GM18870 (cell line): ENCODE data around the gene SUCLG1.
A peak's percentile ranks its signal among the peaks of the same experiment; 100 is the strongest.

Source experiments
- ATAC-seq: cut with Tn5 transposase; IDR thresholded peaks from one replicate; pipeline ENCODE4 v1.9.1; 2021; ENCODE audit warnings: moderate library complexity; ENCODE audit not compliant: unreplicated experiment

The SUCLG1 gene

DNA sequence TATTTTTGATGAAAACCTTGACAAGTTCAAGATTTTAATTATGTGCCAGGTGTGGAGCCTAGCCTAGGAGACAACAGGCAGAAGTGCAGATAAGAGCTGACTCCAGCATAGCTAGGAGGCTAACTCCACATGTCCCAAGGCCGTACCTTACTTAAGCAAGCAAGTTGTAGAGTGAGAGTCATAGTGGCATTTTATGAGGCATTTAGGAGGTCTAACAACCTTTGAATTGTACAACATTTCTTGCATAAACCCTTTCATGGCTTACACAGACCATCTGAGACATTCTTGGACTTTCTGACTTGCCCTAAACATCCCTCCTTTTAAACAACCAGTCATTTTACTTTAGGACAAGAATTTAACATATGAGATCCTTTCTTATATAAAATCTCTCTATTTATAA, 8.3 kb upstream of the SUCLG1 start:
- no peak for ATAC-seq

DNA sequence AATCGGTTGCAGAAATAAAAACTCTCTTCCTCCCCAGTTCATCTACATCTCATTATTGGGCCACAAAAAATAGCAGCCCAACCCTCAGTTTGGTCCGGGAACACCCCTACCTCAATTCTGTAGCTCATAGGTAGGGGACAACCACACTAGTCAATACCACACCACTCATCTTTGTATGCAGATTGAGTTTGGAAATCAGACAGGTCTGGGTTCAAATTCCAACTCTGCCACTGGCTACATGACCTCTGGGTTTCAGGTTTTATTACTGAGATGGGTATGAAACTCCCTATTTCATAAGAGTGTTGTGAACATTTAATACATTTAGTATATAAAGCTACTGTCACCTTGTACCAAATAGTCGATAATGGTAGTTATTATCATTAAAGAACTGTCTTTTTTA, 2.2 kb upstream of the SUCLG1 start:
- no peak for ATAC-seq

DNA sequence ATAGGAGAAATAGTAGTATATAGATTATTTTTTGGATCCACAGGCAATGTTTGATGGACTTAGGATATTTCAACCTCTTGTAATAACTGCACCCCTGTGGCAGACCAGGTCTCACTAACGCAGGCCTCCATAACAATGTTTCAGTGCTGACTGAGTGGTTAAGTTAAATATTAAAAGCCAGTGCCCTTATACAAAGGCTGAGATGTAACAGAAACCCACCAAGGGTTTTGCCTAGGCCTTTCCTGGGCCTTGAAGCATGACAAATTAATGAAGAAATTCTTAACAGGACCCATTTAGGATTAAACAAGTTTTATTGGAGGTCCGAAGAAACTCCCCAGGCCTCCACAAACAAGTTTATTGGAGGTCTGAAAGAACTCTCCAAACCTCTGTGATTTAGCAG, 1.6 kb upstream of the SUCLG1 start:
- ATAC-seq, result no peak

DNA sequence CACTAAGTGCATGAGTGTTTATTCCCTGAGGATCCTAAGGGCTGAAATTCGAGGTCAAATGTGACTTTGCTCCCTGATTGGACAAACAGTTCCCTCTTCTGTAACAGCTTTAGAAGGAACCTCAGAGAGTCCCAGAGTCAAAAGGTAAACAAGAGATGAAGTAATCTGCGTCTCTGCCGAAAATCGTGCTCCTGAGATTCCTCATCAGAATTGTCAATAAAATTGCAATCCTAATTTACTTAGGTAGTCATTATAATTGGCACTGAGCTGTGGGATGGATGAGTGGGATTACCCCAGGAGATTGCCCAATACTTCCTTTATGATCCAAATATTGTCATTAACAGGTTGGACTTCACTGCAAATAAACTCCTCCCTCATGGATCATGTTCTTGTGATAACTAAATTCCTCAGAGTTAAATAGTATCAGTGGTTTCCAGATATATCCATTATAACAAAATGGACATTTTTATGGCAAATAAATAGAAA, 907 bp upstream of the SUCLG1 start:
- peak; percentile 2 for ATAC-seq

DNA sequence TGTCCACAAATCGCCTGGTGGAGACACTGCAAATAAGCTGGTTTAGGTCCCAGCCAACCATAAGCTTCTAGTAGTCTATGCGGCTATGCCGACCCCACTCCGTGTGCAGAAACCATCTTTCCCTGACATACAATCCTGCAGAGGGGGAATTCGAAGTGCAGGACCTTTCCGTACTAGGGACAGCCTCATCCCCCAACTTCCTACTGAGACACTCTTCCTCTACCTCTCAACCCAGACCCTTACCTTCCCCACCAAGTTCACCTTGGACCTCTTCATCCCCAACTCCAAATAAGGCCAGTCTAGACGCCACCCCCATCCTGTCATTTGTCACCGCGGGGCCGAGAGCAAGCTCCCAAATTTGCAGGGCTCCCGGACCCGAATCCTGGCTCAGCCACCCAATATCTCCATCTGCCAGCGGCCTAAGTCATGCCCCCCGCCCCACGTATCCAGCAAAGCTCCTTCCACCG, 496 bp downstream of the SUCLG1 start:
- peak; percentile 7 for ATAC-seq

DNA sequence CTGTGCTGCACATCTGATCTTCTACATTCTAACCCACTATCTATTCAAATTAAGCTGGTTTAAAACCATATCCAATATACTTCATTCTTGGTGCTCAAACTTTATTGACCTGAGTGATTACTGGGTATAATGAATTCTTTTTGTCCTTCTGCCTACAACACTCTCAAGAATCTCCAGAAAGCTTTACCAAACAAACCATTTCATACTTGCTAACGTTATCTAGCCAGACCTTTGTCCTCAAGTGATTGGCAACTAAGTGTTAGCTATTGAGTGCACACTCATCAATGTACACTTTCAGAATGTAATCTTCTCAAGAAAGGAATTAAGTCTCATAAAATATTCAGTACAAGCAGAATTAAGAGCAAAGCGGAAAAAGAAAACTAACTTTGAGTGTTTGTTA, 1.4 kb downstream of the SUCLG1 start:
- no peak for ATAC-seq

DNA sequence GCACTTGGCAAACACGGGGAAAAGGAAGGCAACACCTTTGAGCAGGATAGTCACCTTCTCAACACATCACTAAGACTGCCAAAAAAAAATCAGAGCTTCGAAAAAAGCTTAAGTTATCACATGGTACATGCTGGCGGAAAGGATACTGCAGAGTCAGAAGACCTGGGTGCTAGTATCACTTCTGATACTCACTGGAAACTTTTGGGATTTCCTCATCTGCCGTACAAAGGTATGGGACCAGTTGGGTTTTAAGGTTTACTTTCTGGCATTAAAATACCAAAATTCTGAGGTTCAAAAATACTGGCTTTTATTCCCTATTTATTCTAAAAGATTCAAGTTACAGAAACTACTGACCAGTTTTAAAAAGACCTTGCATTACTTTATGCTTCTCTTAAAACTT, 2.9 kb downstream of the SUCLG1 start:
- ATAC-seq, result no peak

DNA sequence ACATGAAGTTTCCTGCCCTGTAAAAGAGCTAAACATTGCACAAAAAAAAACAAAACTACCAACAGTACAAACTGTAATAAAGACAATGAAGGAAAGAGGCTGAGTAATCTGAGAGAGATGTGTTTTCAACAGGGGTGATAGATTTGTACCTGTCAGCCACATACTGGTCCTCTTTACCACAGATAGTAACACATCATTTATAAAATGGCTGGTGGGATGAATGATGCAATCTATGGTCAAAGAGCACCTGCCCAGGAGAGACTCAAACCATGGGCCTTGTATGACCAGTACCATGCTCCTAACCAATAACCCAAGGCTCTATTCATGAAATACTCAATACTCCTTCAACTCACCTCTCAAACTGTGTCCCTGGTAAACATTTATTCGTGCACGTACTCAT, 4.5 kb downstream of the SUCLG1 start:
- ATAC-seq, result no peak

DNA sequence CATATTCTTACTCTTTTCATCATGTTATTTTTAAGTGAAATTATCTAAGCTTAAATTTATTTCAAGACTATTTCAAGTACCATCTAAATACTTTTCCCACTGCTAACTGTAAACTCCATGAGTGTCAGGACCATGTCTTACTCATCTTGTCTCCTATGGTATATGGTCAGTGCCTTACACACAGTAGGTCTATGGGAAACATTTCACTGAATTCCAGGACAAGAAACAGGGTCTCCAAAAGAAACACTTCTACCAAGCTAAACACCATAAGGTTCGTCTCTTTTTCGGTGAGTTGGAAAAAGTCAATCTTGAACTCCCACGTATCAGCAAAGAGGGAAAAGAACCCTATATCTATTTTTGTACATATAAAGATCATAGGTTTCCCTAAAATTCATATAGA, 6.5 kb downstream of the SUCLG1 start:
- no peak for ATAC-seq

DNA sequence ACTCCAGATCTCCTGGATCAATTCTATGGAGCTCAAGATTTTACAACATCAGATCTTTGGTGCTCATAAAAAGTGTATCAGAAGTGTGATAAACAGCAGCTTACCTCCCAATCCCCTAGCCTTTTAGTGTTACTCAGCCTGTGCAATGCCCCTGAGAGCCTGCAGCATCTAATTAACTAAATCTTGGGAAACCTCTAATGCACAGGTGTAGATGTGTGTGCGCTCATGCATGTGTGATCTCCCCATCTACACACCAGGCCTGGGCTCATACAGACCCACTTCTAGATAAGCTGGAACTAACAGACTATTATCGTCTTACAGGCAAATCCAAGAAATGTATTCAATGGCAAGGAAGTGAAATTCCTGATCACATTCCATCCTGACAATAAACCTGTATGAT, 7.5 kb downstream of the SUCLG1 start:
- no peak for ATAC-seq

DNA sequence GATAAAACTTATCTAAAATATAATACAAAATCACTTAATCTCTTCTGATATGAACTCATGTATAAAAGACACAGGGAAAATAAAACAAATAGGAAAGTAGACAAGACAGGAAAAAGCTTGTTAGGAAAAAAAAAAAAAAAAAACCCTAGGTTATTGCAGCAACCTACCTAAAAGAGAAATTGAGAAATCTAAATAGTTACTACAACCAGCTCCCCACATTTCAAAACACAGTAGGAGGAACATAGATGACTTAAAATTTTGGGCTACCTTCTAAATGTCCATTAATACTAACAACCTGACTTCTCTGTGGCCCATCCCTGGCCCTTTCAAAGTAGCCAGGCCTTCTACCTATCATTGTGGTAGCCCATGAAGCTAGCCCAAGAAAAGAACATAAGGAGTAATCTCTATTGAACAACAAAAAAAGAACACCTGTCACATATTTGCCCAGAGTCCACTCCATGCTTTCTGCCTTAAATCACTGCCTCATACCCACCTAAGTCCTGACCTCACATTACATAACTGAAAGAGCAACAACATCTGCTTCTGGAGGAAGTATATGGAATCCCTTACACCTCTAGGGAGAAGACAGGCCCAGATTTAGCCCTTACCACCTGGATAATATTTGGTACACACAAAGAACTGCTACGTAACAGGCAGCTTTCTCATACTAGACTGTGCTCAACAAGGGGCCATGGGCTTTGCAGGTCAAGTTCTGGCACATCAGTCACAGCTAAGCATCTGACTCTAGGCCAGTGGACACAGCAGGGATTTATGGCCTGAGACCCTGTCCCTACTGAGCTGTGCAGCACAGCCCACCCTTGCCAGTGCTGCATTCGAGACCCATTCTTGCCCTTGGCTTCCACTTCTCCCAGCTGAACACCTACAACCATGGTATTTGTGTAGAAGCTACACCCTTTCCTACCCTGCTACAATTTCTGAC, 8.5 kb downstream of the SUCLG1 start:
- ATAC-seq, result no peak

DNA sequence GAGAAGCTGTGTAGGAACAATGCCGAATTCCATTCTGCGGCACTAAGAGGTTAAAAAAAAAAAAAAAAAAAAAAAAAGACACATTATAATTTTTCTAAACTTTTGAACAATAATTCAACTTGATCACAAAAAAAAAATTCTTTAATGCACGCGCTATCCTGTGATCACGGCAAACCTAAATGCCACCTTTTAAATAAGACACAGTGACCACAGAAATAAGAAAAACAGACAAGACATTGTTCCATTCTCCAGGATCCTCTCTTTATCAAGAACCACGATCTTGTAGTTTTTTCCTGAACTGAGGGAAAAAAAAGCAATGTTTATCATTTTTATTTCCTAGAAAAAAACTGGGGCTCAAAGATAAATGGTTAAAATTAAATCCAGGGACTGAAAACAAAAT, 9.4 kb downstream of the SUCLG1 start:
- no peak for ATAC-seq

DNA sequence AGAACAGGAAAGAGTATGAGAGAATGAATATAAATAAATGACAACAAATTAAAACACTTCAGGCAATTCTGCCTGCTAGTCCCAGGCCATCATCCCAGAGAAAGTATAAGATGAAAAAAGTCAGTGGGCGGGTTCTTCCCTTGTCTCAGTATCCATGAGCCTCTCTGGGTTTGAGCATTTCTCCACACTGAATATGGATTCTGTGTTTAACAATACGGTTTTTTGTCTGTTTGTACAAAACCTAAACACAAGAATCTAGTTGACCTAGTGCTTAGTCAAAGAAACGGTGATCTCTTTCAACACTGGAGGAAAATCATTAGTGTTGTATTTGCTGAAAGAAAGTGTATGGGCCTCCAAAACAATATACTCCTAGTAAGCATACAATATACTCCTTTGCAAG, 10.0 kb downstream of the SUCLG1 start:
- ATAC-seq, result no peak

DNA sequence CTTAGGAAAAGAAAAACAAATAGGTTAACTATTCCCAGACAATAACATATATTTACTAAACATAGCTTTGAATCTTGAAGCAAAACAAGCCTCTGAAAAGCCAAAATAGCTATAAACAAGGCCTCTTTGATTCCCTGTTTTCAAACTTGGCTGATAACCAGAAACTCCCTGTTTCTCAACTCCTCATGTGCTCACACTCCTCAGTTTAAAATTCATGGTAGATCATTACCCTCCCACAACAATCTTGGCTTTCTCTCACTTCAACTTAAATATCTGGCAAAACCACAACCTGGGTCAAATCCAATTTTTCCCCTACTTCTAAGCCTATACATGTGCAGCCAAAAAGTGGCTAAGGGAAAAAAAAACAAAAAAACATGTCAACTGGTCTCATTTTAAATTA, 15.6 kb downstream of the SUCLG1 start:
- no peak for ATAC-seq

DNA sequence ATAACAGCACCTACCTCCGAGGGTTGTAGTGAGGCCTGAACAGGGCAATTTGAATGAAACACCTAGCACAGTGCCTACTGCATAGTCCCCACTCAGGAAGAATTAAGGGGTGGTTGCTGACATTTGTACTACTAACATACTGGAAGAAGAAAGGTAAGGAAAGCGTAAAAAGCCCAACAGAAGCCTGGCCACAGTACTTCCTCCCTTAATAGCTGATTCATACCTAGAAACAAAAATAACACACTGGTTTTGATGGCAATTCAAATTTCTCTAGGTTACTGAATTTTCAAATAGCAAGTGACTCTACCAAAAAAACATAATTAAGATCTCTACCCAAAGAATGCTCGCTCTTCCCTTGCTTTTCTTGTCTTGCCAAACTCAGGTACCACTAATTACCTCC, 16.2 kb downstream of the SUCLG1 start:
- no peak for ATAC-seq

DNA sequence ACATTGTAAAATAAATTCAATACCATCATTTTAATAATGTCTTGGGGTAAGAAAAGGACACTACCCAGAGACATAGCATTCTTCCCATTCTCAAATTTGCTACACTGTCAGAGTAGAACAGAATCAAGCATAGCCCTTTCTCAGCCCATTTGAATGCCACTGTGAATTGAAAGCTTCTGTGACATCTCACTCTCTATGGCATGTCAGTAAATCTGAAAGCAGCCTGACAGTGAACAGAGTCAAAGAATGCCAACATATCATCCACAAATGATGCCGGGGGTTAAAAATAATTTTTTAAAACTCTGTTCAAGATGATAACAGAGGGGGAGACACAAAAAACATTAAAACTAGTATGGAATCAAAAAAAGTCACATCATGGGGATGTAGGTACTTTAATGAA, 17.6 kb downstream of the SUCLG1 start:
- ATAC-seq, result no peak

DNA sequence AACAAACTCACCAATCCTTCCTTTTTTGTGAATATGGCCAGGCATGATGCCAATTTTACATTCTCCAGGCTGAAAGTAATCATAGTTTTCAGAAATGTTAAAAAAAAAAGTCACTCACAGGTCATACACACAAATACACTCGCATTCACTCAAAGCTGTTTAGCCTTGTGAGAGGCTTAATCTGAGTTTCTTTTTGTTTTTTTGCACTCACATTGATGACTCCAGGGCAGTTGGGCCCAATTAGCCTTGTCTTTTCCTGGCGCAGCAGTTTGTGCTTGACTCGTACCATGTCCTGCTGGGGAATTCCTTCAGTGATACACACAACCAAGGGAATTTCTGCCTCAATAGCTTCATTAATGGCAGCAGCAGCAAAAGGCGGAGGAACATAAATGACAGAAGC, 18.0 kb downstream of the SUCLG1 start:
- ATAC-seq, result no peak

DNA sequence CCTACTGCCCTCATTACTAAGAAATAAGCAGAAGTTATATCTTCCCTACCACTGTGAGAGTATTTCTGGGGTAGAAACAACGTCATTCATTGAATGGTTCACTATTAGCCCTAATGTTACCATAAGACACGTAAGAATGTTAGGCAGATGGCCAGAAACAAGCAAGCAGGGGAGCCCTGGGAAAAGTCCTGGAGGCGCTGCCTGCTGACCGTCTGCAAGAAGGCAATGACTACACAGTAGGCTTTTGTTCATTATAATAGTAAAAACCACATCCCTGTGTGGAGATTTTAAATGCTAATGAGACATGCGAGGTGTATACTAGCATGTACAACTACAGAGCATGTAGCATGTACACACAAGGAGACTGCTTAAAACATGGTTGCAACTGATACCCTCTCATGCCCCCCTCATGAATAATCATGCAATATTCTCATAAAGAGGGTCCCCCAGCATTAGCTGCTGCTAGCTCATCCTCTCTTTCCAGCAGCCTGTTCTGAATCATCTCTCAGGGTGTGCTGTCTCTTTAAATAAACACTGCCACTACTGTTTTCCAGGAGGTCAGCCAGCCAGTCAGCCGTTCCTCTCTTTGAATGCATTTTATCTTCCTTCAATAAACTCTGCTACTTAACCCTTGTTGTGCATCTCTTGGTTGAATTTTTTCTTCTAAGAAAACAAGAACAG, 23.6 kb downstream of the SUCLG1 start:
- ATAC-seq, result no peak

DNA sequence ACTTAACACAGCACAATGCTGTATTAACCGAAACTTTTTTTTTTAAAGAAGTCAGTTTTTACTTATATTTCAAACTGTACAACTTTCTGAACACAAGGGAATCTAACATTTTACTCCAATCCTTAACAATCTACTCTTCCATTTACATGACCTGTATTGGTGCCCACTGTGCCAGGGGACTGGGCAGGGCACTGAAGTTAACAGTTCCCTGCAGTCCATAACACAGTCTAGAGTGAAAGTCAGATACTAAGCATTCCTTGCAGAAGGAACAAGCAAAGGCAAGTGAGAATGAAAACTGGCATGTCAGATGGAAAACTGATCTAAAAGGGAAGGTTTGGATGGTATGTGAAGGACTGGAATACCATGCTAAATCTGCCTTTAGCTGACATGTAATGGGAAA, 29.8 kb downstream of the SUCLG1 start:
- ATAC-seq, result no peak

DNA sequence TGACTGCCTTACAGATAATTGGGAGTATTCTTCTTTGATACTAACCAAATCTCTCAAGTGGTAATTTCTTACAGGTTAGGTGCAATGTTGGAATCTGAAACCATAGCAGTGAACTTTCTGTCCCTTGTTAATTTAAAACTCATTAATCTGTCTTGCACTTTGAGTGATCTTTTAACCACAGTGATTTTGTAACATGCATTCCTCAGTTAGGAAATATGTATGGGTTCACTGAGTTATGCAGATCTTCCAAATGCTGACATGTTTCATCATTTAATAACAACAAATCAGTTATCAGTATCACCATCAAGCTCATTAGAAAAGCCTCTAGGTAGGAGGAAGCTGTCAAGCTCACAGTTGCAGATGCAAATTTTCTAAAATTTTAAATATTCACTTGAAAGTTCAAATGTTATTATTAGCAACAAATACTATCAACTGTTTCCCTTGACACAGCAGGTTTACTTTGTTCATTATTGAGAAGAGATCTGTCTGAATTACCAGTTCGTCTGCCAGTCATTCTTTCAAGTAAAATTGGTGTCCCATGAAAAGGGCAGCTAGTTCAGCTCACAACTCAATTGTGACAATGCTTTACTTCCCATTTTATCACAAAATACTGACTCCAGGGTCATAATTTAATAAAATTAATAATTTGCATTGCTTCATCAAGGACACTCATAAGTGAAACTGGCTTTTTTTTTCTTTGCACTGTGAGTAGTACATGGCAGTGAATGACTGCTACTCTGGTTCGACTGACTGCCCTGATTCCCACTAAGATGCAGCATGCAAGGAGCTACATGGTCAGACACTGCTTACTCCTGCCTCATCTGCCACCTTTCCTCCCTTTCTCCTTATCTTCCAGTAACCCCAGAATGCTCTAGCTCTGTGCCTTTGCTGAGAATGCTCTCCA, 31.6 kb downstream of the SUCLG1 start:
- peak; percentile 62 for ATAC-seq

DNA sequence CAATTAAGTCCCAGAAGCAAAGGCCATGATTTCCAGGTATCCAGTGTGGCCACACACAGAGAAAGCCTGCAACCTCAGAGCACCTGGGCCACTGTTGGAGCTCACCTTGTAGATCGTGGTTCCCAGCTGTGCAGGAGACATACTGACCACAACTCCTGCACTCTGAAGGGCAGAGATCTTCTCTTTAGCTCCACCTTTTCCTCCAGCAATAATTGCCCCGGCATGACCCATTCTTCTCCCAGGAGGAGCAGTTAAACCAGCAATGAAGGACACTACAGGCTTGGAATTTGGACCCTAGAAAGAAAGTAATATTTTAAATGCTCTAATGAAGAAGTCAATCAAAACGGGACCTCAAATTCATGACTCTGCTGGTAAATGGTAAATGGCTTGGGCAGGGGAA, 33.8 kb downstream of the SUCLG1 start:
- ATAC-seq, result no peak
